Camera-type eye (tissue), 1 donor: ENCODE data around the gene NOC2L. TPM values are rescaled to one million over a fixed set of nuclear protein-coding genes. Genes with fewer than 3 reads are reported as not detected.

ENCODE experiments used
- total RNA-seq: library from RNA; depleted of rRNA; stranded (reverse); fragments of >200 nt; gene quantifications from one replicate; pipeline ENCODE4 v1.2.3, GENCODE V29; 2014

Gene NOC2L
- total RNA-seq, result 52.2 TPM

DNA sequence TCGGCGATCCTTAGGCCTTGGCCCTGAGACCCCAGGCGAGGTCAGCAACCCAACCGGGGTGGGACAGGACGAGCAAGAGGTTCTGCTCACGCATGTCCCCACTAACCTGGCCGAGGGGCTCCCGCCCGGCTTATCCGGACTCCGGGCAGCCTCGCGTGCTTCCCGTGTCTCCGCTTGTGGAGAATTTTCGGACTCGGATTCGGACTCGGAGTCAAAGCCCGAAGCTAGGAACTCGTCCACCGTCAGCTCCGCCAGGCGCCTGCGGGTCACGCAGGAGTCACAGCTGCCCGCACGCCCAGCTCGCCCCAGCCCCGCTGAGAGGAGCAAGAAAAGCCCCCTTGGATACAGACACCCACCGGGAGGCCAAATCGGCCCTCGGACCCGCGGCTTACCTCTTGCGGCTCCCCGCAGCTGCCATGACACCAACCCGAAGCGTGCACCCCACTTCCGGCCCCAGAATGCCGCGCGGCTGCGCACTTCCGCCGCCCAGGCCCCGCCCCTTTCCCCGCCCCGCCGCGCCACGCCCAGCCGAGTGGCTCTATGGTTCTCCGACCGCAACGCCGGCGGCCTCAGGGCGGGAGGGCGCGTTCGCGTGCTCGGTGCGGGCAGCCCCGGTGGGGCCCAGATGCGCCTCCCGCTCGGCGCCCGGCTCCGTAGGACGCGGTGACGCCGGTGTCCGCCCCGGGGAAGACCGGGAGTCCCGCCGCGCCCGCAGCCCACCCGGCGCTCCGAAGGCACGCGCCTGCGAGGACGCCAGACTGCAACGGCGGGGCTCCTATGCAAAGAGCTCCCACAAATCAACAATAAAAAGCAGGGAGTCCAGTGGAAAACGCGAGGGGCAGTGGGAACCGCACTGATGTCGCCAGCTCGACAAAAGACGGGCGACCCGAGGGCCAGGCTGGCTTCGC lies at the start of gene NOC2L:
Gene NOC2L, minus strand, starts transcription at position 434 of the 908 bp plus-strand sequence. Its CDS starts 16 bp downstream, at position 418.

DNA sequence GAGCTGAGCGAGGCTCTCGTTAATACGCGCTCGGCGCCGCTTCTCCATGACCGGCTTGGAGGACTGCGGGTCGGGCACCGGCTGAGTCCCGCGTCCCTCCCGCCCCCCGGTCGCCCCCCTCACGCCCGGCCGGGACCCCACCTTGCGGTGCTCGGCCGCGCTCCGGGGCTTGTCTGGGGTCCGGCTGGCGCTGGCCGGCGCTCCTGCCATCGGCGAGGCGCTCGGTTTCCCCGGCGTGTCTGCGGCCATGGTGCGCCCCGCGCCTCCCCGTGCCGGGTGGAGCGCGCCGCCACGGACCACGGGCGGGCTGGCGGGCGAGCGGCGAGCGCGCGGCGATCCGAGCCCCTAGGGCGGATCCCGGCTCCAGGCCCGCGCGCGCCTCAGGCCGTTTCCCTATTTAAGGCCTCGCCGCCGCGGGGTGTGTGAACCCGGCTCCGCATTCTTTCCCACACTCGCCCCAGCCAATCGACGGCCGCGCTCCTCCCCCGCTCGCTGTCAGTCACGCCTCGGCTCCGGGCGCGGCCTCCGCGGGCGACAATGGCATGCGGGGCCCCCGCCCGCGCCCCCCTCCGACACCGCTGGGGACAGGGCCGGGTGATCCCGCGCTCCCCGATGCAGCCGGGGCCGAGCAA lies 40.8 kb upstream of the NOC2L start, which contains the start of gene HES4:
Gene HES4, minus strand, starts transcription at position 373 of the 632 bp plus-strand sequence. Its CDS starts 124 bp downstream, at position 249.

DNA sequence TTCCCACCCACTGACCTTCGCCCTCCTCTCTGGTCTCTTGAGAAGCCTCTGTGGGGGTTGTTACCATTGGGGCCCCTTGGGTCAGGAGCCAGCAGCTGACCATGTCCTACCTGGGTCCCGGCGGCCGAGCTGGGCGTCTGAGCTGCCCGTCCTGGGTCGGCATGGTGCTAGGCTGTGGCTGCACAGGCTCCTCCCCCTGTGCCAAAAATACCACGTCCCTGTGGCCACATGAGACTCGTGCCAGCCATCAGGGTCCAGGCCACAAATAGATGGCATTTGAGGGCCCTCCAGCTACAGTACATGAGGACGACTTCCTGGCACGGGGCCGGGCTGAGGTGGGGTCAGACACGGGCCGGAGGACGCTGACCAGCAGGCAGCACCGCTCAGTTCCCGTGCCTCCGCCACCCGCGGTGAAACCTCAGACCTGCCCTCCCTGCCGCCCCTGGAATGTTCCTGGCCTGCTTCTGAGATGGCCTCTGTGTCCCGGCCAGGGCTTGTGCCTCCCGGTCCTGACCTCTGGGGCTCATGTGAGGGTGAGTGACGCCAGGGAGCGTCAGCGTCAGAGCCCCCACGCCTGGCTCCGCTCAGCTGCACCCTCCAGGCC lies 23.0 kb upstream of the NOC2L start, which contains the start of gene PERM1:
Gene PERM1, minus strand, starts transcription at position 139 of the 604 bp plus-strand sequence. CDS start 1,064 bp downstream, outside the sequence.

DNA sequence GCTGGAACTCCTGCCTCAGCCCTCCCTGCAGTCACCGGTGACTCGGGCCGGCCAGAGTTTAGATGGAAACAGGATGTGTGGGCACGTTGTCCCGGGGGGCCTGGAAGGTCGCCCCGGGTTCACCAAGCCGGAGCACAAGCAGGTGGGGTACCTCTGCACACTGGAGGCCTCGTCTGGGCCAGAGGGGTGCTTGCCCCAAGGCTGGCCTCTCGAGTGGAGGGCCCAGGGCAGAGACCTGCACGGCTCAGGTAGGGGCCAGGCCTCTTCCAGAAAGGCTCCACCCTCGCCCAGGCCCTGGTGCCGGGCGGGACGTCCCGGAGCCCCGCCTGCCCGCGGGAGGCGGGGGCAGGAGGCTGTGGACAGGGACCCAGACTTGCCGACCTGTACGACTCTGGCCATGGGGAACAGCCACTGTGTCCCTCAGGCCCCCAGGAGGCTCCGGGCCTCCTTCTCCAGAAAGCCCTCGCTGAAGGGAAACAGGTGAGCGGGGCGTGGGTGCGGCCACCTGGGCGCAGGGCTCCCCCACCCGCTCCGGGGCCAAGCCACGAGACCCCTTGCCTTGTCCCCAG lies 7.2 kb upstream of the NOC2L start, which contains the start of gene PLEKHN1:
Gene PLEKHN1, plus strand, starts transcription at position 348 of the 569 bp plus-strand sequence. Its CDS starts 50 bp downstream, at position 398.

DNA sequence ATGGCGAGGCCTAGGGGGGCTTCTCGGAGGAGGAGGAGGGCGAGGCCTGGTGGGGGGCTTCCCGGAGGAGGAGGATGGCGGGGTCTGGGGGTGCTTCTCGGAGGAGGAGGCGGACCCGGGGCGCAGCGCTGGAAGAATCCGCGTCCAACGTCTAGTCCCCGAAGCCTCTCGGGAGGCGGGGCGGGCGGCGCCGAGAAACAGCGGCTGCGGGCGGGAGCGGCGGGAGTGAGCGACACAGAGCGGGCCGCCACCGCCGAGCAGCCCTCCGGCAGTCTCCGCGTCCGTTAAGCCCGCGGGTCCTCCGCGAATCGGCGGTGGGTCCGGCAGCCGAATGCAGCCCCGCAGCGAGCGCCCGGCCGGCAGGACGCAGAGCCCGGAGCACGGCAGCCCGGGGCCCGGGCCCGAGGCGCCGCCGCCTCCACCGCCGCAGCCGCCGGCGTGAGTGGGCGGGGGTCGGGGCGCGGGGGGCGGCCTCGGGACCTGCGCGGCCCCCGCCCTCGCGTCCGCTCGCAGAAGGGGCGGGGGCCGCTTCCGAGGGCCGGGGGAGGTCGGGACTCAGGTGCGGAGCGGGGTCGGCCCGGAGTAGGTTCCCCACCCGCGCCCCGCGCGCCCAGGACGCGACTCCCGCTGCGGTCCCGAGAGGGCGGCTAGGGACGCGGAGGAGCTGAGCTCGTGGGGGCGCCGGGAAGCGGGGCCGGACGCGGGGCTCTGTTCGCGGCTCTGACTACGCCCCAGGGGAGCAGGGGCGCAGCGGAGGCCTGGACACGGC lies 1.5 kb upstream of the NOC2L start, which contains the start of gene KLHL17:
Gene KLHL17, plus strand, starts transcription at position 222 of the 769 bp plus-strand sequence. Its CDS starts 110 bp downstream, at position 332.

DNA sequence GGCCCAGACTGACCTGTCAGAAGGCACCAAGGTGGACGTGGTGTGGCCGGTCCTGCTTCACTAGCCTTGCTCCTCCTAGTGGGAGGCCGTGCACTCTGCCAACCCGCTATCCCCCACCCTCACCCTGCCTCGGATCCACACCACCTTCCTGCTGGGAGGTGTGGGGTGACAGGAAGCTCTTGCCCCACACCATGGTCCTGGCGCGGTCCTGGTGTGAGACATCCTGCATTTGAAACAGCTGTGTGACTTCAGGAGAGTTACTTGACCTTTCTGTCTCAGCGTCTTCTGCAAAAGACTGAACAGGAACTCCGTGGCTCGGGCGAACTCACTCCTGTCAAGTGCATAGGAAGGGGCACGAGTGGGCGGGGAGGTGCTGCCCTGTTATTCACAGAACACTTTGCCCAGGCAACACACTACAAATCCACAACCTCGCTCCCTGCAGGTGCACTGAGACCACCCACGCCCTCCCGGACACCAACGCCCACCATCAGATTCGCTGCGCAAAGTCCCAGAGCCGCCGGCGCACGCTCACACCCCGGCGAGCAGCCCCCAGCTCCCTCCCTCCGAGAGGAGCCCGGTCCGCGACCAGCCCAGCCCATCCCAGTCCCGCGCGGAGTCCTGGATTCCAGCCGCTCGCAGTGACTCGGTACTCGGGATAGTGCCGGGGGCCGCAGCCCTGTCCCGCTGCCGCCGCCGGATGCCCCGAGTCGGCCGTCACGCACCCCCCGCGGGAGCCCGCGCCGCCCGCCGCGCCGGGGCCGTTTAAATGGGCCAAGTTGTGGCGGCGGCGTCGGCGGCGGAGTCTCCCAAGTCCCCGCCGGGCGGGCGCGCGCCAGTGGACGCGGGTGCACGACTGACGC lies 35.7 kb downstream of the NOC2L start, which contains the start of gene SAMD11:
Gene SAMD11, plus strand, starts transcription at position 793 of the 860 bp plus-strand sequence. CDS start 509 bp downstream, outside the sequence.

Other genes with a start within 250 kb of the NOC2L start
- gene SAMD11, start 35.3 kb downstream of the NOC2L start, total RNA-seq, result 102 TPM
- 12.9 TPM for gene KLHL17, start 1.3 kb upstream of the NOC2L start, total RNA-seq
- gene PLEKHN1, start 7.2 kb upstream of the NOC2L start, total RNA-seq, result 0.88 TPM
- gene PERM1, start 22.8 kb upstream of the NOC2L start, total RNA-seq, result 1.3 TPM
- 43.5 TPM for gene HES4, start 40.8 kb upstream of the NOC2L start, total RNA-seq
- 9.9 TPM for gene ISG15, start 54.2 kb upstream of the NOC2L start, total RNA-seq
- 66.7 TPM for gene AGRN, start 60.9 kb upstream of the NOC2L start, total RNA-seq
- gene RNF223, start 115.0 kb upstream of the NOC2L start, total RNA-seq, result not detected
- gene C1orf159, start 156.8 kb upstream of the NOC2L start, total RNA-seq, result 16.2 TPM
- not detected for gene TTLL10, start 214.6 kb upstream of the NOC2L start, total RNA-seq
- not detected for gene TNFRSF18, start 247.3 kb upstream of the NOC2L start, total RNA-seq